OCI-LY7 (cell line): ENCODE data around the gene PCDH9.

Experiments
- CTCF ChIP-seq: fragments of 200-600 bp; sonication (generic); conservative IDR thresholded peaks from 2 replicates; pipeline ENCODE4 v1.5.1; 2014; ENCODE audit warnings: mild to moderate bottlenecking, antibody characterized with exemption, low read length, moderate library complexity, mixed read lengths
- EZH2phosphoT487 ChIP-seq: fragments of 200-600 bp; sonication (generic); IDR thresholded peaks from 2 replicates; pipeline ENCODE4 v1.6.1; 2018; ENCODE audit warnings: low read depth, borderline replicate concordance, mild to moderate bottlenecking, mixed run types, antibody characterized with exemption, low read length, moderate library complexity, mixed read lengths

GRCh38 chr13:67091603-67092002 lies 138.5 kb downstream of the PCDH9 start:
- no peak for TF ChIP-seq CTCF
- no peak for TF ChIP-seq EZH2phosphoT487
